Right cardiac atrium (tissue), 5 donors: Measurements from ENCODE around the gene DDX54. TPM values are rescaled to one million over a fixed set of nuclear protein-coding genes. Genes with fewer than 3 reads are reported as not detected.

Source experiments
- ATAC-seq, 2 donors: fragments of 200-7000 bp; cut with Tn5 transposase; one replicate each; pipeline versions ENCODE4 v1.8.0 to v1.9.1; 2020; ENCODE audit warnings: moderate library complexity in 2 of 2, mild to moderate bottlenecking in 1 of 2
- DNase-seq, 3 donors: peaks; one replicate each; pipeline ENCODE4 v3.0.0-alpha.2; 2020
- H3K27ac ChIP-seq: one replicate; pipeline ENCODE4 v1.5.1; 2013; ENCODE audit warnings: mild to moderate bottlenecking, low read length, control low read depth, moderate library complexity
- H3K27me3 ChIP-seq: one replicate; pipeline ENCODE4 v1.6.1; 2013; ENCODE audit not compliant: control insufficient read depth, insufficient read depth
- H3K4me1 ChIP-seq: one replicate; pipeline ENCODE4 v1.6.1; 2013; ENCODE audit warnings: low read length; ENCODE audit not compliant: control insufficient read depth, insufficient read depth
- H3K4me3 ChIP-seq: one replicate; pipeline ENCODE4 v1.5.1; 2013; ENCODE audit warnings: low read length, control low read depth
- H3K9me3 ChIP-seq: one replicate; pipeline ENCODE4 v1.6.1; 2013; ENCODE audit warnings: low read length; ENCODE audit not compliant: control insufficient read depth
- WGBS: extraction: QIAGEN DNeasy Blood & Tissue Kit; methylation state at CpG from one replicate; pipeline ENCODE4 v1.1.7; 2013; 5-methylcytosine and 5-hydroxymethylcytosine counted together
- intact Hi-C, 4 donors: fragments of 100-400 bp; cut with DNase I; formaldehyde crosslinking; loops; one replicate each; pipeline versions ENCODE4 v1.11.0 to v1.14.0; 2022 to 2023
- microRNA-seq, 2 donors: library from miRNA; unstranded; fragments of <30 nt; microRNA quantifications; one replicate each; pipeline ENCODE4 v1.2.0, GENCODE V29; 2020 to 2021
- polyA plus RNA-seq: library from polyadenylated mRNA; stranded (reverse); fragments of 200-250 nt; gene quantifications from one replicate; pipeline ENCODE4 v1.2.3, GENCODE V29; 2013
- total RNA-seq, 4 donors: library from RNA; stranded (reverse); fragmentation: NEBNext Ultra II Directional; extraction: Animal tissue kit (Norgen Biotek cat#: 25700); gene quantifications; one replicate each; pipeline ENCODE4 v1.2.1, GENCODE V29; 2021
- donor health status: healthy with polysubstance abuse.
- donor health status: DM: no; HTN: yes; CAD: no.
- donor health status: DM: no; HTN: no; CAD: no.
- donor health status: DM: no; HTN: yes; CAD: no; lungs with severe emphysema.
- donor health status: DM: yes; HTN: yes; CAD: no.

Gene DDX54
- total and polyA plus RNA-seq, 5 donors = 17.2 to 36.1 (median 29.2) TPM

GRCh38 chr12:113114447-113115178, 70.7 kb downstream of the DDX54 start:
- intact Hi-C loops = no loop called here
- ATAC-seq = peak in 1 of 2 donors; percentile 10
- no peak for DNase-seq
- 86% methylated on average over 19 of the region's 19 CpGs for WGBS
- Histone ChIP-seq H3K4me1 (no peaks in the 10 kb centered on the region), H3K9me3 (no peaks in the 10 kb centered on the region), H3K4me3 (no peak overlapping the region), H3K27me3 (no peaks in the 10 kb centered on the region), H3K27ac (no peak overlapping the region)

GRCh38 chr12:113113397-113113796, 71.9 kb downstream of the DDX54 start:
- no peak overlapping the region for H3K4me3 ChIP-seq
- no peaks in the 10 kb centered on the region for H3K4me1 ChIP-seq
- H3K27ac ChIP-seq = no peak overlapping the region
- DNase-seq (no peak), ATAC-seq (no peak)
- intact Hi-C loops = no loop called here
- WGBS = 81% methylated on average over 2 of the region's 2 CpGs
- no peaks in the 10 kb centered on the region for H3K9me3 ChIP-seq
- no peaks in the 10 kb centered on the region for H3K27me3 ChIP-seq

- ATAC-seq = no peak
- DNase-seq = peak in 1 of 3 donors; percentile 28
- no peaks in the 10 kb centered on the region for H3K4me1 ChIP-seq
- intact Hi-C loops = no loop called here
- H3K9me3 ChIP-seq = no peaks in the 10 kb centered on the region
- H3K27ac ChIP-seq = no peak overlapping the region
- H3K4me3 ChIP-seq = no peak overlapping the region
- H3K27me3 ChIP-seq = no peaks in the 10 kb centered on the region
- WGBS = 62% methylated on average over 39 of the region's 39 CpGs
These were observed 73.0 kb downstream of the DDX54 start for GRCh38 chr12:113112043-113112899.

- Histone ChIP-seq H3K4me1 (no peaks in the 10 kb centered on the region), H3K27me3 (no peaks in the 10 kb centered on the region), H3K9me3 (no peaks in the 10 kb centered on the region), H3K4me3 (no peak overlapping the region), H3K27ac (no peak overlapping the region)
- DNase-seq (no peak), ATAC-seq (no peak)
- intact Hi-C loops = no loop called here
- WGBS = 82% methylated on average over 3 of the region's 3 CpGs
These were observed 74.0 kb downstream of the DDX54 start for GRCh38 chr12:113111247-113111646.

GRCh38 chr12:113109872-113110599, 75.2 kb downstream of the DDX54 start:
- 47% methylated on average over 7 of the region's 7 CpGs for WGBS
- Histone ChIP-seq H3K9me3 (no peaks in the 10 kb centered on the region), H3K4me3 (no peak overlapping the region), H3K4me1 (no peaks in the 10 kb centered on the region), H3K27ac (no peak overlapping the region), H3K27me3 (no peaks in the 10 kb centered on the region)
- intact Hi-C loops = no loop called here
- DNase-seq (no peak), ATAC-seq (no peak)

DNA sequence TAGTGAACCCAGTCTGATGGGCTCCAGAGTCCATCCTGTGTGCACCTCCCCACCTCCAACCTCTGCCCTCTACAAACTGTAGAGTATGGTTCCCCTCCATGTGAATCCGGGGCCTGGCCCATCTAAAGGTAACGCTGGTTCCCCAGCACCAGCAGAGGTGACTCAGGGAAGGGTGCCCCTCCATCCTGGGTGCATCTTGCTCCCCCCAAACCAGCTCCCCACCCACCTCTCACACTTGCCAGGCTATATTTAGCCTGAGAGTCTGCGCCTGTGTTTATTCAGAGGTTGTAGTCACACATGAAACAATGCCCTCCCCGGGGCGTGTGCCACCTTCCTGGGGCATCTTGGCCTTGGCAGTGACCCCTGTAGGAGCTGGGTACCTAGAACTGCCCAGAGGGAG, 75.9 kb downstream of the DDX54 start:
- ATAC-seq = no peak
- Histone ChIP-seq H3K4me3 (no peak overlapping the region), H3K27ac (no peak overlapping the region), H3K27me3 (no peaks in the 10 kb centered on the region), H3K4me1 (no peaks in the 10 kb centered on the region), H3K9me3 (no peaks in the 10 kb centered on the region)
- WGBS = 74% methylated on average over 5 of the region's 5 CpGs
- DNase-seq = no peak
- intact Hi-C loops = no loop called here

GRCh38 chr12:113108308-113108707, 77.0 kb downstream of the DDX54 start:
- no peaks in the 10 kb centered on the region for H3K4me1 ChIP-seq
- WGBS = 94% methylated on average over 4 of the region's 4 CpGs
- H3K27ac ChIP-seq = no peak overlapping the region
- DNase-seq (no peak), ATAC-seq (no peak)
- intact Hi-C loops = no loop called here
- H3K4me3 ChIP-seq = no peak overlapping the region
- no peaks in the 10 kb centered on the region for H3K9me3 ChIP-seq
- no peaks in the 10 kb centered on the region for H3K27me3 ChIP-seq

Small RNAs within 50 kb of the gene (microRNA-seq; reads per million reads assigned to microRNA genes)
- 0 to 0.42 reads per million in 2 donors for gene MIR7106

Other genes with a start within 250 kb of the DDX54 start
- 10 to 100 TPM in 1 of 4 donors, 1 to 10 TPM in 3; 5.5 to 15.7 (median 7.9) TPM for gene OAS3, start 247.0 kb downstream of the DDX54 start, total RNA-seq
- 5.1 TPM for gene OAS3, start 247.0 kb downstream of the DDX54 start, polyA plus RNA-seq
- gene OAS2, start 207.0 kb downstream of the DDX54 start, total RNA-seq = 10 to 100 TPM in 2 of 4 donors, 1 to 10 TPM in 2; 4.8 to 13.7 (median 9.8) TPM
- 4.1 TPM for gene OAS2, start 207.0 kb downstream of the DDX54 start, polyA plus RNA-seq
- gene DTX1, start 128.7 kb downstream of the DDX54 start, total RNA-seq = 1 to 10 TPM; 2.0 to 4.9 (median 3.9) TPM
- 1.2 TPM for gene DTX1, start 128.7 kb downstream of the DDX54 start, polyA plus RNA-seq
- not detected for gene RASAL1, start 49.7 kb downstream of the DDX54 start, total RNA-seq
- gene RASAL1, start 49.7 kb downstream of the DDX54 start, polyA plus RNA-seq = not detected
- not detected for gene CFAP73, start 35.8 kb downstream of the DDX54 start, total RNA-seq
- 0.09 TPM for gene CFAP73, start 35.8 kb downstream of the DDX54 start, polyA plus RNA-seq
- 10 to 100 TPM; 10.1 to 15.5 (median 14.2) TPM for gene RITA1, start 243 bp upstream of the DDX54 start, total RNA-seq
- gene RITA1, start 243 bp upstream of the DDX54 start, polyA plus RNA-seq = 11.6 TPM
- gene TPCN1, start 36.0 kb upstream of the DDX54 start, total RNA-seq = 10 to 100 TPM; 73.8 to 96.1 (median 76.6) TPM
- 43.1 TPM for gene TPCN1, start 36.0 kb upstream of the DDX54 start, polyA plus RNA-seq
- 10 to 100 TPM; 11.6 to 16.0 (median 14.0) TPM for gene SLC8B1, start 149.6 kb upstream of the DDX54 start, total RNA-seq
- 10.8 TPM for gene SLC8B1, start 149.6 kb upstream of the DDX54 start, polyA plus RNA-seq
- gene PLBD2, start 173.1 kb upstream of the DDX54 start, total RNA-seq = 10 to 100 TPM; 48.4 to 54.3 (median 51.4) TPM
- 33.7 TPM for gene PLBD2, start 173.1 kb upstream of the DDX54 start, polyA plus RNA-seq
- under 1 TPM in 3 of 4 donors, not detected in 1; 0.26 to 0.58 (median 0.34) TPM for gene SDS, start 218.4 kb upstream of the DDX54 start, total RNA-seq
- gene SDS, start 218.4 kb upstream of the DDX54 start, polyA plus RNA-seq = 0.52 TPM
- 1 to 10 TPM; 4.2 to 9.5 (median 5.7) TPM for gene SDSL, start 236.9 kb upstream of the DDX54 start, total RNA-seq
- 8.0 TPM for gene SDSL, start 236.9 kb upstream of the DDX54 start, polyA plus RNA-seq